HEK293T (cell line): ENCODE results near the gene ODF4.

Source experiments
- ELF4 ChIP-seq: fragments of 450-650 bp; IDR thresholded peaks from 2 replicates; pipeline ENCODE4 v1.6.1; 2017; ENCODE audit warnings: antibody characterized with exemption
- FOXM1 ChIP-seq: fragments of 450-650 bp; IDR thresholded peaks from 2 replicates; pipeline ENCODE4 v1.6.1; 2017; ENCODE audit warnings: mild to moderate bottlenecking, borderline replicate concordance
- HDGF ChIP-seq: fragments of 450-650 bp; IDR thresholded peaks from 2 replicates; pipeline ENCODE4 v1.6.1; 2017; ENCODE audit warnings: antibody characterized with exemption, borderline replicate concordance
- SP1 ChIP-seq: fragments of 450-650 bp; IDR thresholded peaks from 2 replicates; pipeline ENCODE4 v1.6.1; 2017
- TARDBP ChIP-seq: fragments of 450-650 bp; IDR thresholded peaks from 2 replicates; pipeline ENCODE4 v1.6.1; 2016
- ZNF384 ChIP-seq: fragments of 450-650 bp; IDR thresholded peaks from 2 replicates; pipeline ENCODE4 v1.6.1; 2016

GRCh38 chr17:8312726-8313600, 26.7 kb upstream of the ODF4 start:
- no peak for TF ChIP-seq ELF4
- no peak for TF ChIP-seq TARDBP
- TF ChIP-seq HDGF, result no peak
- no peak for TF ChIP-seq FOXM1
- no peak for TF ChIP-seq ZNF384
- no peak for TF ChIP-seq SP1
